HG03439 (cell line): ENCODE results near the gene PEAR1.

Experiments
- ATAC-seq: cut with Tn5 transposase; IDR thresholded peaks from one replicate; pipeline ENCODE4 v1.9.1; 2021; ENCODE audit warnings: mild to moderate bottlenecking, moderate library complexity; ENCODE audit not compliant: unreplicated experiment

PEAR1 gene

DNA sequence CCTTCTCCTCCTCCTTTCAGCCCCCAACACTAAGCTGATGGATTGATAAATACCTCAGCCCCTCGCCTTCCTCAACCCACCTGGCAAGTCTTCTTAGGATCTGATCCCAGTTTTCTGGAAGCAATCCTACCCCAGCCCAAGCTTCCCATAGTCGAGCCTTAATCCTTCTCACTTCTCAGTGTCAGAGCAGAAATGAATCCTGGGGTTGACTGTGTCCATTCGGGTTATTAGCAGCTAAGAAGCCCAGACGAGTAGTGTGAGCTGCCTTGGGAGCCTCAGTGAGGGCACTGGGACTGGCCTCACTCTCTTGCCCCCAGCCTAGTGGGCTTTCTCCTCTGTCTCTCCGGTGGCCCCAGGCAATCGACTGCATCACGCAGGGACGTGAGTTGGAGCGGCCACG is 12.4 kb upstream of the PEAR1 start:
- no peak for ATAC-seq

DNA sequence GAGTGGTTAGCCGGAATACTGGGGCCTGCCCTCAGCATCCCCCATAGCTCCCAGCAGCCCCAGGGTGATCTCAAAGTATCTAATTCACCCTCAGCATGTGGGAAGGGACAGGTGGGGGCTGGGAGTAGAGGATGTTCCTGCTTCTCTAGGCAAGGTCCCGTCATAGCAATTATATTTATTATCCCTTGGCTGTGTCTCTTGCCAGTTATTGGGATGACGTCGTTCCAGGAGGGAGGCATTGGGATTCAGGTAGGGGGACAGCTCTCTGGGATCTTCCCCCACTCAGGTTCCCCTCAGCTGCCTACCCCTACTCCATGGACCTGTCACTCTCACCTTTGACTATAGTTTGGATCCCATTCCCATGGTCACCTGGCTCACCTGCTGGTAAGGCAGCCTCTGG is 11.9 kb upstream of the PEAR1 start:
- ATAC-seq = no peak

DNA sequence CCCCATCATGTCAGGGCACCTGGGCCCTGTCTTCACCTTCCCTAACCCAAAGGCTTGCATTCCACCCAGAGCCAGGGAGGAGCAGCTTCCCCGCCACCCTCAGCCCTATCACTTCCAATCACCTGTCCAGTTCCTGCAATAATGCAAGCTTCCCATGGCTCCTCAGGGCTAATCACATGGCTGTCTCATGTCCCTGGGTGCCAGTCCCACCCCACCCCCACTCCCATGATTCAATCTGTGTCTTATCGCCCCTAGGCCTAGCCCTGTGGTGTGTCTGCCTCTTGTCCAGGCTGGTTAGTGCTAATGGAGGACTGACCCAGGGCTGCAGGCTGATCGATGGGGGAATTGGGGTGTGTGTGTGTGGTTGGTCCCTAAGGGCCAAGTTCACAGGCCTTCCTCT is 11.0 kb upstream of the PEAR1 start:
- no peak for ATAC-seq

DNA sequence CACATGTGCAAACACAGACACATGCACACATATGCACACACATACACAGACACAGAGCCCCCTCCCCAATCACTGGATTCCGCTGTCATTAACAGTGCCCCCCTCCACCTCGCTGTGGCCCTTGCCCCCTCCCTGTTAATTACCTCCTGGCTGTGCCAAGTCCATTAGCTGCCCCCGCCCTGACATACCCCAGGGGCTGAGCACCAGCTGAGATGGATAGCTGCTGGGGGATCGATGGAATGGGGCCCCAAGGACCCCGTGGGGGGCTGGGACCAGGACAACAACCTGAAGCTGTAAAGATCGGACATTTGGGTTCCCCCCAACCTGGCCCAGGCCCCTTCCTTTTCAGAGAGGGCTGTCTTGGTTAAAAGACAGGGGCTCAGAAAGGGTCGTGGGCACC is 9.6 kb upstream of the PEAR1 start:
- no peak for ATAC-seq

DNA sequence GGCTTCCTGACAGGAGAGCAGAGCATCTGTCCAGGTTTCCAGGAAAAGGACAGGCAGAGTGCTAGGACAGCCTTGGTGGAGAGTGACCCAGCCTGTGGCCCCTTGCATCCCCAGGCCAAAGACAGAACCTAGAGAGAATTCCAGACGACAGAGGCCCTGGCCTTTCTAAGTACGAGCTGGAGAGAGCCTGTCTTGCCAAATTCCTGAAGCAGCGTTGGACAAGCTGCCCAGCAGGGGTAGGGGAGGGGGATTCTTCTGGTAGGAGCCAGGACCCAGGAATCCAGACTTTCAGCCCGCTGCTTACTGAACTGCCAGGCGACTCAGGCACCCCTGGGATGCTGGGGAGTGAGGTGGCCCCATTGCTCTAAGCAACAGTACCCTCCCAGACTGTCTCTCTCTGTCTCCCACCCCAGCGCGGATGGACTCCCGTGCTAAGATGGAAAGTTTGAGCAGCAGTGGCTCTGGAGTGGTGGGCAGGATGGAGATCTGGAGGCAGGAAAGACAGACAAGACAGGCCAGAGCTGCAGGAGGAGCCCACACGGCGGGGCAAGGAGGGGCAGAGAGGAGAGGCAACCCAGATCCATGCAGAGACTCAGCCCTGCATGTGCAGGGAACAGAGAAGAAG is 8.8 kb upstream of the PEAR1 start:
- ATAC-seq = no peak

DNA sequence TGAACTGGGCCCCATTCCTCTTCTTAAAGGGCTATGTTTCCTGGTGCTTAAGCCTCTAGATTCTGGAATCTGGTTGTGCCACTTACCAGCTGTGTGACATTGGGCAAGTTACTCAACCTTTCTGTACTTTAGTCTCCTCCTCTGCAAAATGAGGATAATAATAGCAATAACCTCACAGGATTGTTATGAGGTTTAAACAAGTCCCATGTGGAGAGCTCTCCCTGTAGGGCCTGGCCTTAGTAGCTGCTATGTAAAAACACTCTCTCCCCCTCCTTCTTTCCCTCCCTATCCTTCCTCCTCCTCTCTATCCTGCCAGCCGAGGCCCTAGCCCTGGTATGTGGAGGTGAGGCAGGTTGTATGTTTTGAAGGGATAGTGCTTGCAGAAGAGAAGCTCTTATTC is 8.2 kb upstream of the PEAR1 start:
- no peak for ATAC-seq

DNA sequence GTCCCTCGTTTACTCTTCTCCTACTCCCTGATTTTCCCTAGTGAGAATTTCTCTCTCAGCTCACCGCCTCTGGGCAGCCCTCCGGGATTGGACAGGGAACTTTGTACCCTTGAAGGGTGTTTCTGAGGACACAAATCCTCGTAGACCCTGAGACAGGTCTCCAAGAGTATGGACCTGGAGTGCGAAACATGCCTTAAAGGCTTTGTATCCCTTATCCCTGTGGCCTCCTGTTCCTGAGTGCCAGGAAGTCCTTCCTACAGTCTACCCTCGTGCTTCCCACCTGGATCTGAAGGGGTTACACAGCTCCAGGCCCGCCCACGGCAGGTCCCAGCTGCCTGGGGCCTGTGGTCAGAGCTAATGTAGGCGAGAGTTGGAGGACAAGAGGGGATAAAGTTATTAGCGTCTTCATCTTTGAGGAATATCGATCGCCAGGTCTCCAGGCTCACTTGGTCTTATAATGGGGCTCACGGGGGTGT is 7.6 kb upstream of the PEAR1 start:
- no peak for ATAC-seq

DNA sequence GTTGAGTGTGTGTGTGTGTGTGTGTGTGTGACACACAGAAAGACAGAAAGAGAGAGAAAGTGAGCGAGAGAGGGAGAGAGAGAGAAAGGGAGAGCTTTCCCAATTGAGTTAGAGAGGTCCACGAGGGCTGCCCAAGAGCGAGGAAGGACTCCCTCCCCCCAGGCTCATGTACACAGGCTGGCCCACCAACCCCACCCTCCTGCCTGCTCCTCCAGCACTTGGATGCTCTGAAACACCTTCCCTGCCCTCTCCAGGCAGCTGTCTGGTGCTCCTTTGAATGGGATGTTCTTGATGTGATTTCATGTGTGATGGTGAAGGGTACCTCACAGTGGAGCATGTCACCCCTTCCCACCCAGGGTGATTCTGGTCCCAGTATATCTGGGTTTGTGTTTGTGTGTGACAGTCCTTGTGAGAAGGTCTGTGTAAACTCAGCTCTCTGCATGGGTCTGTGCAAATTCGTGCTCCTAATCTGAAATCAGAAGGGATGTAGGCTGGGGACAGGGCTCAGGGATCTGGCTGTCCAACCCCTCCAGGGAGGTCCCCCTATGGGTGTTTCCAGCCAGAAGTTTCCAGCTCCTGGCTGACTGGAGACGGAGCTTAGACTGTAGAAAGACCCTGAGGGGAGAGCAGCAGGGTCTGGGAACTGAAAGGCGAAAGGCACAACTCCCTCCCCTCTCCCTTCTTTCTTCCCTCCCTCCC is 6.8 kb upstream of the PEAR1 start:
- ATAC-seq = no peak

DNA sequence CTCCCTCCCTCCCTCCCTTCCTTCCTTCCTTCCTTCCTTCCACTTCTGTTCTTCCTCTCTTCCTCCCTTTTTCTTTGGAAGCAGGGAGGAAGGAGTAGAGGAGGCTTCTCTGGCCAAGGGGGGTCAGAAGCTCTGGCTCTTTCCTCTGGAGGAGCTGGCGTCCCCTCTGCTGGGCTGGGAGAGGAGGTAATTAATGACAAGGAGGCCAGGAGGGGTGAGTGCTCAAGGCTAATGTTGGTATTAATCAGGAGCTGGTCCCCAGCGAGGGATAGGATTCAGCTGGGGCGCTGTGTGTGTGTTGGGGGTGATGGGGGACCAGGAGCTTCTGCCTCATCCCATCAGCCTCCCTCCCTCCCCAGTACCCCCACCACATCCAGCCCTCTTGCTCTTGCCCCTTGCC is 6.2 kb upstream of the PEAR1 start:
- ATAC-seq = no peak

DNA sequence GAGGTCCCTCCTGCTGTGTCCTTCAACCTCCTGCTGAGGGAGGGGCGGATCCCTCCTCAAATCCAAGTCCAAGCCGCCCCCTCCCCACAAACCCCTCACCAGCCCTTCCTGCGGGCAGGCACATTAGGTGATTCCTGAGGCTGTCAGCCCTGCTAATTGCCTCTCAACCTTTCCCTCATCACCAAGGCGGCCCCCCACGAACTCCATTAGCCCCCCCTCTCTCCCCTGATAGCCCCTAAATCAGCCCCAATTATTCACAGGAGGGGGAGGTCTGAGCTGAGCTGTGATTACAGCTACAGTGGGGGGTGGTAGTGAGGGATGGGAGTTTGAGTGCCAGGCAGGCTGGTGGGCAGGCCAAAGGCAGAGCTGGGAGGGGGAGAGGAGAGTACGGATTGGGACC is 5.8 kb upstream of the PEAR1 start:
- ATAC-seq = no peak

DNA sequence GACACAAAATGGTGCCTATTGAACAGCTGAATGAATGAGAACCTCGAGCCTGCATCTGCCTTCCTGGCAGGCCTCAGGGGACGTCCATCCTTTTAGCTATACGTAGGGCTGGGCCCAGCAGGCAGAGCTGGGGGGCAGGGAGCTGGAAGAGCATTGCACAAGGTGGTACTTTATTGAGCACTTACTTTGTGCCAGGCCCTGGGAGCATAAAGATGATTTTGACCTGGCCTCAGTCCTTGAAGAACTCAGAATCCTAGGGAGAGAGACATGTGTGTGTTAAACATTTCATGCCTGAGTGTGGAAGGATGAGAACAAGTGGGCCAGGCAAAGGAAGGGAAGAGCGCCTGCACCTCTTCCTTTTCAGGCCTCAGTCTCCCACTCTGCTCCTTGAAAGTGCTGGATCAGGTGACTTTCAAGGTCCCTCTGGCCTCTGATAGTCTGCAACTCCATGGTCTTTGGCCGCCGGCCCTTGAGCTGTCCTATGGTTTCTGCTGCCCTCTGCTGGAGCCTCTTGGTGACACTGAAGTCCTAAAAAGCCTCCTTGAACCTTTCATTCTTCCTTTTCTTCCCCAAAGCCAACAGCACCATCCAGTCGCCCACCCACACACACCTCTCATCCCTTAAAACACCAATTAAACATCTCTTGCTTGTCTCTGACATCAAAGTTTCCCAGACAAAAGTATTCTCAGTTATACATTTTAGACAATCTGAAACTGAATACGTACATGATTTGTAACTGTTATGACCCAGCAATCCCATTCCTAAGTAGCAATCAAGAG is 3.5 kb upstream of the PEAR1 start:
- no peak for ATAC-seq

DNA sequence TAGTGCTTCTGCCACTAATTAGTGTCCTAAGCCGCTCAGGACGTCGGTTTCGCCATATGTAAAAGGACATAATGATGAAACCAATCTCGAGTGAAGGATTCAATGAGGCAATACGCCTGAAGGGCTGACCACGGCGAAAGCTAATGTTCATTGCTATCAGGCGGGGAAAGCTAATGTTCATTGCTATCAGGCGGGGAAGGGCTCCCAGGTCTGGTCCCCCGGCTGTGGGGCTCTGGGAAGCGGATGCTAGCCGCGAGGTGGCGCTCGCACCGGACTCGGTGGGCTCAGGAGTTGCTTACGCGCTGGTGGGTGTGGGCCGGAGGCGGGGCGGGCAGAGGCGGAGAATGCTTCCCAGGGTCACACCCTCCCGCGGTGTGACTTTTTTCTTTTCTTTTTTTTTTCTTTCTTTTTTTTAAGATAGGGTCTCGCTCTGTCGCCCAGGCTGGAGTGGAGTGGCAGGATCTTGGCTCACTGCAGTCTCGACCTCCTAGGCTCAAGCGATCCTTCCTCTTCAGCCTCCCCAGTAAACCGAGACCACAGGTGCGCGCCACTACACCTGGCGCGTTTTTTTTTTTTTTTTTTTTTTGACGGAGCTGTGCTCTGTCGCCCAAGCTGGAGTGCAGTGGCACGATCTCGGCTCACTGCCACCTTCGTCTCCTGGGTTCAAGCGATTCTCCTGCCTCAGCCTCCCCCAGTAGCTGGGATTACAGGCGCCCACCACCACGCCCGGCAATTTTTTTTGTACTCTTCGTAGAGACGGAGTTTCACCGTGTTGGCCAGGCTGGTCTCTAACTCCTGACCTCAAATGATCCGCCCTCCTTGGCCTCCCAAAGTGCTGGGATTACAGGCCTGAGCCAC is 1.1 kb upstream of the PEAR1 start:
- peak; percentile 68 for ATAC-seq

DNA sequence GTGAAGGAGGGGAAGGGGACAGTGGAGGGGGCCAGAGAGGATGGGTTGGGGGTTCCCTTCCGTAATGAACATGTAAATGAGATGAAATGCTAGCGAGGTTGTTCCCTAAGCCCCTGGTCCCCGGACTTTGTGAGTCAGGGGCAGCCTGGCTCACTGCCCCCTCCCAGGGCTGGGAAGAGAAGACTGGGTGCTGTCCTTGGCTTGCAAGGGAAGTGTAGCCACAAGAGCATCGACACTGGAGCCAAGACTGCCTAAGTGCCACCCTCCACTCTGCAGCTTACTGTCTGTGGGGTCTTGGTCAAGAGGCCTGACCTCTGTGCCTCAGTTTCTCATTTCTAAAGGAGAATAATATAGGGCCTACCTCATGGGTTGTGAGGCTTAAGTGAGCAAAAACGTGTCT is 483 bp downstream of the PEAR1 start:
- ATAC-seq = no peak

DNA sequence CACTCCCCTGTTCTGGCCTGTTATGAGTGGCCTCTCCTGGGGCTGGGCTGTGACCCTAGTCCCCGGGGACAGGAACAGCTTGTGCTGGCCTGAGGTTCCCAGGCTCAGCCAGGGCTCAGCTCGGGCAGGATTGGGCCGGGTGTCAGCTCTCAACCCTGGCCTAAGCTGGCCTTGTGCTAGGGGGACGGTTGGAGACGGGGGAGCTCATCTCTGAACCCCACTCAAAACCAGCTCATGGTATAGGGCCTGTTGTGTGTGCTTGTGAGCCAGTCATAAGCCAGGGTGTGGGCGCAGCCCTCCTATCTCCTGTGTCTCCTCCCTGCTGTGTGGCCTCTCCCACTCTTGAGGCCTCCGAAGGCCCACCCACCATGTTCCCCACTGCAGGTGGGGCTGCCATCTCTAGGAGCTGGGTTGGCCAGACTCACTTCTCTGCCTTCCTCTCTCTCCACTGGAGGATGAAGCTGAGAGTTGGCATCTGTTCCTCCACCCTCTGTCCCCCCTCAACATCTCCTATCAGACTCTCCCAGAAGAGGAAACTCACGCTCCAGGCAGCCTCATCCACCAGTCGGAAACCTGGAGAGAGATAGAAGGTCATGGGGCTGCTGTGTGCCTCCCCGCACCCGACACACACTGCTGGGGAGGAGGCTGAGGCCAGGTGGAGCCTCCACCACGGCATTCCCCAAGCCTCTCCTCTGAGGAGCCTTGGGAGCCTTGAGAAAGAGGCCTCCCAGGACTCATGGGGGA is 1.4 kb downstream of the PEAR1 start:
- ATAC-seq = no peak

DNA sequence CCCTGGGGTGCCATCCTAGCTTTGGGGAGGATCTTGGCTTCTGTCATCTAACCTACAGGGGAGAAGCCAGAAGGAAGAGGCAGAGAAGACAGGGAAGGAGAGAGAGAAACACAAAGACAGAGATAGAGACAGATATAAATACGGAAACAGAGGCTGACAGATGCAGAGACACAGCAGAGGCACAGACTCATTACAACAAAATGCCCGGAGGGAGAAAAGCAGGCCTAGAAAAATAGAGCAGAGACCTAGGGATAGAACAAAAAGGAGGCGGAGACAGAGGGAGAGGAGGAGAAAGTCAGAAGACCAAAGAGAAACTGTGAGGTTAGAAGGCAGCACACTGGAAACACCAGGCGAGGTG is 1.9 kb downstream of the PEAR1 start:
- ATAC-seq = no peak

DNA sequence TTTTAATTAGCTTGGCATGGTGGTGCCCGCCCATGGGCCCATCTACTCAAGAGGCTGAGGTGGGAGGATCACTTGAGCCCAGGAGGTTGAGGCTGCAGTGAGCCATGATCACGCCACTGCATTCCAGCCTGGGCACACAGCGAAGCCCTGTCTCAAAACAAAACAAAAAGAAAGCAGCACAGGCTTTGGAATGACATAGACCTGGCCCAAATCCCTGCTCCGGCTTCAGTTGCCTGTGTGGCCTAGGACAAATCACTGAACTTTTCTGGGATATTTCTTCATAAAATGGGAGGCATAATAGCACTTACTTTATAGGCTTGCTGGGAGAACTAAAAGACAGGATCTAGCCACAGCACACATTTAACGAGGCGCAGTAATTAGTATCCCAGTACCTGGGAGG is 2.4 kb downstream of the PEAR1 start:
- no peak for ATAC-seq

DNA sequence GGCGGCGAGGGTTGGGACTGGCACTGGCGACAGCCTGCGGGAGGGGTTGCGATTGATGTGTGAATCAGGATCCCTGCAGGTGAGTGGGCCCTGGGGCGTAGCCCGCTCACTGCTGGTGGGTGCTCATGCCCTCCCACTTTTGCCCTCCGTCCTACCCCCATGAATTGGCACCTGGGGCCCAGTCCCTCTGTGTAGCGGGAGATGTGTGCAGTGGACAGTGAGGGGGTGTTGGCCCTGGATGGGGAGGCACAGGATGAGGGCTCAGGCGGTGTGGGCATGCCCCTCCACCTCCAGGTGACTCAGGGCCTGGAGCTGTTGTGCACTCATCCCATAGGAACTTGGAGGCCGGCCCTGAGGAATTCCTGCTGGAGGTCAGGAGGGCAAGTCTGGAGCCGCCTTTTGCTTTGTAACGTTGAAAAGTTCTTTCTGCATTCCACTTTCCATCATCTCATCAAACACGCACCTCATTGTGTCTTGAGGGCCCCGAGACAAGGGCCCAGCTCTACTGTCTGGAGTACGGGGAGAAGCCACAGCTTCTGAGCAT is 3.0 kb downstream of the PEAR1 start:
- ATAC-seq = no peak

DNA sequence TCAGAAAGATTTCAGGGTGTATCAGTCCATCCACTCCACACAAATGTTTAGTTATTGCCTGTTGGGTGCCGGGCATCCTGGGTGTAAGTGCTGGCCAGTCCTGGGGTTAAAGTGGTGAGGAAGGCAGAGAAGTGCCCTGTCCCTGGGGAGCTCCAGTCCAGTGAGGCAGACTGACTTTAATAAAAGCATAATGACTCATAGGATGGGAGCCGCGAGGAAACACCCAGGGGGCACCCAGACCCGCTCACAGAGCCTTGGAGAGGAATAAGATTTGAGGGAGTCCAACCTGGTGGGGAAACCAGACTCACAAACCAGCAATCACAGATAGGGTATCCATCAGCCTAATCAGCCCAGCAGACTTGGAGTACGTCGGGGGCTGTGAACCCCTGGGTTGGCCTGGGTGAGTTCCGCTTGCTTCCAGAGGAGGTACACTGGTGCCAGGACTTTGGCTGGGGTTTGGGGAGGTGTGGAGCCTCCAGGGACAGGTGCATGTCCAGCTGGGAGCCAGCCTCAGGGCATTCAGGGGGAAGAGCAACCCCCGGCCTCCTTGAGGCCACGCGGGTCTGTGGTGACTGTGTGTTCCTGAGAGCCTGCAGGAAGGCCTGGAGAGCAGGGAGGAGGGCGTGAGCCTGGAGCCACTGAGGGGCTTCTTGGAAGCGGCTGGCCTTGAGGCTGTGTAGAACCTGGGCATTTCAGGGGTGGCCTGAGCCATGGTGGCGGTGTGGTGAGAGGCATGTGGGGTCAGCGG is 3.7 kb downstream of the PEAR1 start:
- ATAC-seq = no peak

DNA sequence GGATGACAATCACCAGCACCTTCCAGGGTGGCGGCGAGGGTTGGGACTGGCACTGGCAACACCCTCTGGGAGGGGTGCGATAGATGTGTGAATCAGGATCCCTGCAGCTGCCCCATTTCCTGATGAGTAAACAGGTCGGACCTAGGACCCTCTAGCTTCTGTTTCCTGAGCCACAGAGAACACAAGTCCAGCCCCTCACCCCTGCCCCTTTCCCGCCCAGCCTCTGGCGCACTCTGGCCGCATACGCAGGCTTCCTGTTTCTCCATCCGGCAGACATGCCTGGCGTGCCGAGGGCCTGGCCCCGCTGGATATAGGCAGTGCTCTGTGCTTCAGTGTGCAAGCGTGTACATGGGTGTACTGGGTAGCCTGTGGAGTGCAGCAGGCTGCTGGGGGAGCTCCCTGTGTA is 4.6 kb downstream of the PEAR1 start:
- no peak for ATAC-seq
